GM23338 (cell line): ENCODE results near the gene EIF4A2.
A peak's percentile ranks its signal among the peaks of the same experiment; 100 is the strongest.

Experiments used
- CREB1 ChIP-seq: fragments of 250-450 bp; sonication (Bioruptor Pico); IDR thresholded peaks from 2 replicates; pipeline ENCODE4 v1.5.0; 2020; ENCODE audit warnings: low read depth, mild to moderate bottlenecking, moderate library complexity
- CTCF ChIP-seq, 2 experiments: fragments of 200-600 bp in 1 of 2; sonication (generic) in 1 of 2; conservative IDR thresholded peaks; 2 replicates each; pipeline versions ENCODE4 v1.5.1 to v1.6.1; 2016 to 2017; ENCODE audit warnings: antibody characterized with exemption in 2 of 2, low read depth in 2 of 2, mild to moderate bottlenecking in 2 of 2, moderate library complexity in 1 of 2
- ETS1 ChIP-seq: IDR thresholded peaks from 2 replicates; pipeline ENCODE4 v1.6.1; 2016; ENCODE audit warnings: antibody characterized with exemption
- EZH2 ChIP-seq: fragments of 200-600 bp; sonication (generic); IDR thresholded peaks from one replicate; pipeline ENCODE4 v1.8.0; 2017; ENCODE audit warnings: antibody characterized with exemption, mild to moderate bottlenecking, low read depth; ENCODE audit not compliant: unreplicated experiment
- EZH2phosphoT487 ChIP-seq: fragments of 200-600 bp; sonication (generic); IDR thresholded peaks from one replicate; pipeline ENCODE4 v1.8.1; 2018; ENCODE audit warnings: antibody characterized with exemption; ENCODE audit not compliant: unreplicated experiment
- JUNB ChIP-seq: IDR thresholded peaks from one replicate; pipeline ENCODE4 v1.6.1; 2016; ENCODE audit warnings: antibody characterized with exemption; ENCODE audit not compliant: unreplicated experiment
- NANOG ChIP-seq: IDR thresholded peaks from 2 replicates; pipeline ENCODE4 v1.6.1; 2016; ENCODE audit warnings: antibody characterized with exemption, borderline replicate concordance
- POLR2AphosphoS5 ChIP-seq: IDR thresholded peaks from 2 replicates; pipeline ENCODE4 v1.6.1; 2016; ENCODE audit warnings: antibody characterized with exemption, low read depth
- ZNF114 ChIP-seq: fragments of 250-450 bp; sonication (Bioruptor Pico); IDR thresholded peaks from 2 replicates; pipeline ENCODE4 v1.5.0; 2020; ENCODE audit warnings: mild to moderate bottlenecking, moderate library complexity
- ZNF331 ChIP-seq: fragments of 250-450 bp; sonication (Bioruptor Pico); IDR thresholded peaks from 2 replicates; pipeline ENCODE4 v1.5.0; 2020; ENCODE audit warnings: low read depth, mild to moderate bottlenecking, moderate library complexity
- TF ChIP-seq, protein P1 (sequence below): IDR thresholded peaks from one replicate; pipeline ENCODE4 v1.6.1; 2018; ENCODE audit warnings: antibody characterized with exemption; ENCODE audit not compliant: unreplicated experiment

- TF ChIP-seq EZH2, result no peak
- no peak for TF ChIP-seq JUNB
- no peak for TF ChIP-seq CTCF (conservative IDR thresholded peaks at IDR 0.05; ENCODE audit: low read depth in 2 of 2)
- TF ChIP-seq POLR2AphosphoS5, result peak; percentile 27
- no peak for TF ChIP-seq CREB1
- TF ChIP-seq, protein P1, sequence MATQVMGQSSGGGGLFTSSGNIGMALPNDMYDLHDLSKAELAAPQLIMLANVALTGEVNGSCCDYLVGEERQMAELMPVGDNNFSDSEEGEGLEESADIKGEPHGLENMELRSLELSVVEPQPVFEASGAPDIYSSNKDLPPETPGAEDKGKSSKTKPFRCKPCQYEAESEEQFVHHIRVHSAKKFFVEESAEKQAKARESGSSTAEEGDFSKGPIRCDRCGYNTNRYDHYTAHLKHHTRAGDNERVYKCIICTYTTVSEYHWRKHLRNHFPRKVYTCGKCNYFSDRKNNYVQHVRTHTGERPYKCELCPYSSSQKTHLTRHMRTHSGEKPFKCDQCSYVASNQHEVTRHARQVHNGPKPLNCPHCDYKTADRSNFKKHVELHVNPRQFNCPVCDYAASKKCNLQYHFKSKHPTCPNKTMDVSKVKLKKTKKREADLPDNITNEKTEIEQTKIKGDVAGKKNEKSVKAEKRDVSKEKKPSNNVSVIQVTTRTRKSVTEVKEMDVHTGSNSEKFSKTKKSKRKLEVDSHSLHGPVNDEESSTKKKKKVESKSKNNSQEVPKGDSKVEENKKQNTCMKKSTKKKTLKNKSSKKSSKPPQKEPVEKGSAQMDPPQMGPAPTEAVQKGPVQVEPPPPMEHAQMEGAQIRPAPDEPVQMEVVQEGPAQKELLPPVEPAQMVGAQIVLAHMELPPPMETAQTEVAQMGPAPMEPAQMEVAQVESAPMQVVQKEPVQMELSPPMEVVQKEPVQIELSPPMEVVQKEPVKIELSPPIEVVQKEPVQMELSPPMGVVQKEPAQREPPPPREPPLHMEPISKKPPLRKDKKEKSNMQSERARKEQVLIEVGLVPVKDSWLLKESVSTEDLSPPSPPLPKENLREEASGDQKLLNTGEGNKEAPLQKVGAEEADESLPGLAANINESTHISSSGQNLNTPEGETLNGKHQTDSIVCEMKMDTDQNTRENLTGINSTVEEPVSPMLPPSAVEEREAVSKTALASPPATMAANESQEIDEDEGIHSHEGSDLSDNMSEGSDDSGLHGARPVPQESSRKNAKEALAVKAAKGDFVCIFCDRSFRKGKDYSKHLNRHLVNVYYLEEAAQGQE, result no peak
- TF ChIP-seq ZNF331 (CRISPR knock-in tag), result no peak
- TF ChIP-seq EZH2phosphoT487, result no peak
- no peak for TF ChIP-seq ETS1
- no peak for TF ChIP-seq NANOG
- no peak for TF ChIP-seq ZNF114 (CRISPR knock-in tag)
Observed at GRCh38 chr3:186783731-186784515, 546 bp downstream of the EIF4A2 start.
